GM18867 (cell line): ENCODE data around the gene GJD2.

Source experiments
- ATAC-seq: cut with Tn5 transposase; IDR thresholded peaks from one replicate; pipeline ENCODE4 v1.9.1; 2021; ENCODE audit warnings: mild to moderate bottlenecking, moderate library complexity; ENCODE audit not compliant: unreplicated experiment

Gene GJD2

GRCh38 chr15:34726406-34727100 is 28.2 kb downstream of the GJD2 start:
- no peak for ATAC-seq

GRCh38 chr15:34725556-34725955 is 29.2 kb downstream of the GJD2 start:
- ATAC-seq: no peak

- ATAC-seq: no peak
Observed at GRCh38 chr15:34724481-34724880, 30.3 kb downstream of the GJD2 start.

- ATAC-seq: no peak
Observed at GRCh38 chr15:34722439-34722836, 32.4 kb downstream of the GJD2 start.

- ATAC-seq: no peak
Observed at GRCh38 chr15:34721802-34722438, 32.9 kb downstream of the GJD2 start.

- ATAC-seq: no peak
Observed at GRCh38 chr15:34721157-34721801, 33.5 kb downstream of the GJD2 start.

- no peak for ATAC-seq
Observed at GRCh38 chr15:34719695-34720094, 35.1 kb downstream of the GJD2 start.

- ATAC-seq: no peak
Observed at GRCh38 chr15:34718681-34719665, 35.8 kb downstream of the GJD2 start.

- ATAC-seq: no peak
Observed at GRCh38 chr15:34717729-34718128, 37.1 kb downstream of the GJD2 start.

GRCh38 chr15:34716111-34716510 is 38.7 kb downstream of the GJD2 start:
- no peak for ATAC-seq

GRCh38 chr15:34714476-34715121 is 40.2 kb downstream of the GJD2 start:
- ATAC-seq: no peak

GRCh38 chr15:34713635-34714034 is 41.2 kb downstream of the GJD2 start:
- ATAC-seq: no peak

GRCh38 chr15:34709866-34710265 is 44.9 kb downstream of the GJD2 start:
- no peak for ATAC-seq

GRCh38 chr15:34708422-34708821 is 46.4 kb downstream of the GJD2 start:
- no peak for ATAC-seq

GRCh38 chr15:34701536-34701935 is 53.3 kb downstream of the GJD2 start:
- ATAC-seq: no peak
